ENCODE data around the gene RNASEH1.

Gene RNASEH1

GRCh38 chr2:3594493-3595281, 36.6 kb upstream of the RNASEH1 start, which contains the start of gene COLEC11:
COLEC11 (plus strand) TSS chr2:3595112; CDS start chr2:3604341, 9,229 bp downstream.
- H3F3A ChIP-seq (ENCODE audit: control insufficient read depth, insufficient read depth): no peaks in the 10 kb centered on the region
- H4K20me1 ChIP-seq (ENCODE audit: control insufficient read depth, insufficient read depth, low read depth, low read length): no peaks in the 10 kb centered on the region
- no peaks in the 10 kb centered on the region for H3K79me2 ChIP-seq (ENCODE audit: control insufficient read depth, low read length)
- H3K4me2 ChIP-seq (ENCODE audit: low read length): no peak within 1 kb of the TSS
- H3K36me3 ChIP-seq (ENCODE audit: control insufficient read depth, low read length): no peaks in the 10 kb centered on the region
- H3K9me2 ChIP-seq (replicated peaks; ENCODE audit: control insufficient read depth, low read length): no peaks in the 10 kb centered on the region
- H3K9me3 ChIP-seq (ENCODE audit: control insufficient read depth, insufficient read depth, low read length): no peaks in the 10 kb centered on the region
- H3K27me3 ChIP-seq (ENCODE audit: control insufficient read depth, low read length): no peaks in the 10 kb centered on the region
- H3K27ac ChIP-seq (ENCODE audit: low read depth, low read length): no peak within 1 kb of the TSS
- TF ChIP-seq, protein P1, sequence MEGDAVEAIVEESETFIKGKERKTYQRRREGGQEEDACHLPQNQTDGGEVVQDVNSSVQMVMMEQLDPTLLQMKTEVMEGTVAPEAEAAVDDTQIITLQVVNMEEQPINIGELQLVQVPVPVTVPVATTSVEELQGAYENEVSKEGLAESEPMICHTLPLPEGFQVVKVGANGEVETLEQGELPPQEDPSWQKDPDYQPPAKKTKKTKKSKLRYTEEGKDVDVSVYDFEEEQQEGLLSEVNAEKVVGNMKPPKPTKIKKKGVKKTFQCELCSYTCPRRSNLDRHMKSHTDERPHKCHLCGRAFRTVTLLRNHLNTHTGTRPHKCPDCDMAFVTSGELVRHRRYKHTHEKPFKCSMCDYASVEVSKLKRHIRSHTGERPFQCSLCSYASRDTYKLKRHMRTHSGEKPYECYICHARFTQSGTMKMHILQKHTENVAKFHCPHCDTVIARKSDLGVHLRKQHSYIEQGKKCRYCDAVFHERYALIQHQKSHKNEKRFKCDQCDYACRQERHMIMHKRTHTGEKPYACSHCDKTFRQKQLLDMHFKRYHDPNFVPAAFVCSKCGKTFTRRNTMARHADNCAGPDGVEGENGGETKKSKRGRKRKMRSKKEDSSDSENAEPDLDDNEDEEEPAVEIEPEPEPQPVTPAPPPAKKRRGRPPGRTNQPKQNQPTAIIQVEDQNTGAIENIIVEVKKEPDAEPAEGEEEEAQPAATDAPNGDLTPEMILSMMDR (IDR thresholded peaks at IDR 0.05; ENCODE audit: low read depth, low read length, poor library complexity, severe bottlenecking): no peak
- no peak for TF ChIP-seq EZH2phosphoT487 (IDR thresholded peaks at IDR 0.05; ENCODE audit: borderline replicate concordance, low read length)
- no peak within 1 kb of the TSS for H3K4me3 ChIP-seq (ENCODE audit: low read length)
- no peaks in the 10 kb centered on the region for H3K4me1 ChIP-seq (ENCODE audit: control insufficient read depth, low read length)

GRCh38 chr2:3589086-3589485, 31.0 kb upstream of the RNASEH1 start:
- Histone ChIP-seq H3K4me2 (ENCODE audit: low read length) (no peak overlapping the region), H3F3A (ENCODE audit: control insufficient read depth, insufficient read depth) (peaks cover 15% of the 10 kb centered on the region; the same call in 1 of the 2 replicates), H3K79me2 (ENCODE audit: control insufficient read depth, low read length) (no peaks in the 10 kb centered on the region), H3K27ac (ENCODE audit: low read depth, low read length) (no peak overlapping the region), H3K9me3 (ENCODE audit: control insufficient read depth, insufficient read depth, low read length) (no peaks in the 10 kb centered on the region), H4K20me1 (ENCODE audit: control insufficient read depth, insufficient read depth, low read depth, low read length) (no peaks in the 10 kb centered on the region), H3K4me1 (ENCODE audit: control insufficient read depth, low read length) (no peaks in the 10 kb centered on the region), H3K4me3 (ENCODE audit: low read length) (no peak overlapping the region), H3K36me3 (ENCODE audit: control insufficient read depth, low read length) (peaks cover 3% of the 10 kb centered on the region; the same call in 1 of the 2 replicates), H3K9me2 (replicated peaks; ENCODE audit: control insufficient read depth, low read length) (no peaks in the 10 kb centered on the region), H3K27me3 (ENCODE audit: control insufficient read depth, low read length) (no peaks in the 10 kb centered on the region)
- no peak for TF ChIP-seq EZH2phosphoT487 (IDR thresholded peaks at IDR 0.05; ENCODE audit: borderline replicate concordance, low read length)
- TF ChIP-seq, protein P1 (IDR thresholded peaks at IDR 0.05; ENCODE audit: low read depth, low read length, poor library complexity, severe bottlenecking): no peak

DNA sequence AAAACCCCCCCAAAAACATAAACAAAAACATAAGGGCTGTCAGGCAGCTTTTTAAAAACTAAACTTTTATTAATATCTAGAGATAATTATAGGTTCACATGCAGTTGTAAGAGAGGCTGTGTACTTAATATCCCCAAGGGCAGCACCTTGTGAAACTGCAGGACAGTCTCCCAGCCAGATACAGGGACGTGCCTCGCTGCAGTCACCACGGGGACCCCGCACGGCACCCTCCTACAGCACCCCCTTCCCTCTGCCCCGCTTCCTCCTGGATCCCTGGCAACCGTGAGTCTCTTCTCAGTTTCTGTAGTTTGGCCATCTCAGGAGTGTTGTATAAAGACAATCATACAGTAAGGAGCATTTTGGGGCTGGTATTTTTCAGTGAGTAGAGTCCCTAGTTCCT, 30.0 kb upstream of the RNASEH1 start:
- H3K4me2 ChIP-seq (ENCODE audit: low read length): no peak overlapping the region
- H3K4me3 ChIP-seq (ENCODE audit: low read length): no peak overlapping the region
- TF ChIP-seq, protein P1 (IDR thresholded peaks at IDR 0.05; ENCODE audit: low read depth, low read length, poor library complexity, severe bottlenecking): no peak
- no peak for TF ChIP-seq EZH2phosphoT487 (IDR thresholded peaks at IDR 0.05; ENCODE audit: borderline replicate concordance, low read length)
- no peaks in the 10 kb centered on the region for H3K79me2 ChIP-seq (ENCODE audit: control insufficient read depth, low read length)
- no peaks in the 10 kb centered on the region for H4K20me1 ChIP-seq (ENCODE audit: control insufficient read depth, insufficient read depth, low read depth, low read length)
- H3K9me2 ChIP-seq (replicated peaks; ENCODE audit: control insufficient read depth, low read length): no peaks in the 10 kb centered on the region
- H3K9me3 ChIP-seq (ENCODE audit: control insufficient read depth, insufficient read depth, low read length): no peaks in the 10 kb centered on the region
- H3K27me3 ChIP-seq (ENCODE audit: control insufficient read depth, low read length): no peaks in the 10 kb centered on the region
- H3K4me1 ChIP-seq (ENCODE audit: control insufficient read depth, low read length): no peaks in the 10 kb centered on the region
- H3K36me3 ChIP-seq (ENCODE audit: control insufficient read depth, low read length): peaks cover 13% of the 10 kb centered on the region
- H3F3A ChIP-seq (ENCODE audit: control insufficient read depth, insufficient read depth): peaks cover 25% of the 10 kb centered on the region
- H3K27ac ChIP-seq (ENCODE audit: low read depth, low read length): no peak overlapping the region

Data from DOHH2 (cell line).